HG03175 (cell line): ENCODE results near the gene RGMB.
A peak's percentile ranks its signal among the peaks of the same experiment; 100 is the strongest.
"Not testable (repeated sequence)": the region's sequence is repeated elsewhere in the genome, so short reads cannot be mapped to it uniquely, and the experiment has no call there.

Experiments
- ATAC-seq: cut with Tn5 transposase; IDR thresholded peaks from one replicate; pipeline ENCODE4 v1.9.1; 2021; ENCODE audit warnings: mild to moderate bottlenecking, moderate library complexity; ENCODE audit not compliant: unreplicated experiment

RGMB gene

GRCh38 chr5:98773464-98774191 lies at the start of gene RGMB:
TSS of gene RGMB (plus strand) at chr5:98773663. CDS start at chr5:98774071, 408 bp downstream.
- ATAC-seq, result peak; percentile 82

GRCh38 chr5:98726258-98726657 lies 47.2 kb upstream of the RGMB start:
- no peak for ATAC-seq

GRCh38 chr5:98727686-98728085 lies 45.8 kb upstream of the RGMB start:
- ATAC-seq, result no peak

- no peak for ATAC-seq
These were observed 38.8 kb upstream of the RGMB start for GRCh38 chr5:98734646-98735045.

- ATAC-seq, result no peak
These were observed 37.5 kb upstream of the RGMB start for GRCh38 chr5:98735806-98736507.

- ATAC-seq, result no peak
These were observed 36.7 kb upstream of the RGMB start for GRCh38 chr5:98736753-98737152.

- not testable (repeated sequence) for ATAC-seq
These were observed 36.0 kb upstream of the RGMB start for GRCh38 chr5:98737441-98737840.

GRCh38 chr5:98738481-98739149 lies 34.8 kb upstream of the RGMB start:
- not testable (repeated sequence) for ATAC-seq

GRCh38 chr5:98741926-98742325 lies 31.5 kb upstream of the RGMB start:
- ATAC-seq, result no peak

GRCh38 chr5:98742396-98743073 lies 30.9 kb upstream of the RGMB start:
- no peak for ATAC-seq

GRCh38 chr5:98748259-98748658 lies 25.2 kb upstream of the RGMB start:
- ATAC-seq, result not testable (repeated sequence)

- no peak for ATAC-seq
These were observed 24.4 kb upstream of the RGMB start for GRCh38 chr5:98749046-98749445.

GRCh38 chr5:98750693-98751092 lies 22.8 kb upstream of the RGMB start:
- ATAC-seq, result peak; percentile 88

- ATAC-seq, result not testable (repeated sequence)
These were observed 21.1 kb upstream of the RGMB start for GRCh38 chr5:98752331-98752730.

GRCh38 chr5:98752801-98753200 lies 20.7 kb upstream of the RGMB start:
- not testable (repeated sequence) for ATAC-seq

- ATAC-seq, result no peak
These were observed 20.0 kb upstream of the RGMB start for GRCh38 chr5:98753507-98753906.

- ATAC-seq, result no peak
These were observed 18.1 kb upstream of the RGMB start for GRCh38 chr5:98755406-98755805.

- no peak for ATAC-seq
These were observed 15.5 kb upstream of the RGMB start for GRCh38 chr5:98757978-98758377.

- ATAC-seq, result no peak
These were observed 10.3 kb upstream of the RGMB start for GRCh38 chr5:98763001-98763630.

GRCh38 chr5:98765815-98766214 lies 7.6 kb upstream of the RGMB start:
- no peak for ATAC-seq

- ATAC-seq, result no peak
These were observed 5.9 kb upstream of the RGMB start for GRCh38 chr5:98767581-98767980.
